T-helper 9 cell (primary cell): Measurements from ENCODE around the gene UPF1.
"Not testable (repeated sequence)": the region's sequence is repeated elsewhere in the genome, so short reads cannot be mapped to it uniquely, and the experiment has no call there.

ENCODE experiments used
- DNase-seq: peaks from one replicate; pipeline ENCODE4 v3.0.0-alpha.2; 2020

UPF1 gene

GRCh38 chr19:18899624-18900560, 68.1 kb downstream of the UPF1 start:
- DNase-seq = no peak

DNA sequence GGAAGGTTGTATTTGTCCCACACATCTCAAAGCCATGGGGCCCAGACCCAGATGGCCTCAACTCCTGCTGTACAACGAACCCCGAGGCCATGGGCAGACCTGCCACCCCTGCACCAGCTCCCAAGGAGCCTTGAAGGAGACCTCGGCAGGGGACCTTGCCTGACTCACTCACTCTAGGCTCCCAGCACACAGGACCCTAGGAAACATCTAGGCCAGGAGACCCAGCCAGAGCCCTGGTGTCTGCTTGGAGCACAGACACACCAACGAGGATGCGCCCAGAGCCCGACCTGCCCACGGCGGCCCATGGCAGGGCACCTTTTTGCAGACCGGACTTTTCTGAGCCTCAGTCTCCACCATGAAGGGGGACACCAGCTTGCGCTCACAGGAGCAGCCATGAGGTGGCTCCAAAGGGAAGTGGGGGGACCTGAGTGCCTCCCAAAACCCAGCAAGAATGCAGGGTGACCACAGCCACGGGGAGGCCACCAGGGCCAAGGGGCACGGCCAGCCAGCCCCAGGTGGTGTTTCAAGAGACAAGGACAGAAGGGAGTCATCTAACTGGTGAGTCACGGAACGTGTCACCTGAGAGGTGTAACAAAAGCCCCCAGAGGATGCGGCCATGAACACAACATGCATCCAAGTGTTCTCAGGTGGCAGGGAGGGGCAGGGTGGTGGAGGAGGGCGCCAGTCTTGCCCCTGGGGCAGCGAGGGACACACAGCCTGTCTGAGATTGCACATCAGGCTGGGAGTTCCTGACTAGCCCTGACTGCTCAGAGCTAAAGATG, 69.1 kb downstream of the UPF1 start:
- no peak for DNase-seq

DNA sequence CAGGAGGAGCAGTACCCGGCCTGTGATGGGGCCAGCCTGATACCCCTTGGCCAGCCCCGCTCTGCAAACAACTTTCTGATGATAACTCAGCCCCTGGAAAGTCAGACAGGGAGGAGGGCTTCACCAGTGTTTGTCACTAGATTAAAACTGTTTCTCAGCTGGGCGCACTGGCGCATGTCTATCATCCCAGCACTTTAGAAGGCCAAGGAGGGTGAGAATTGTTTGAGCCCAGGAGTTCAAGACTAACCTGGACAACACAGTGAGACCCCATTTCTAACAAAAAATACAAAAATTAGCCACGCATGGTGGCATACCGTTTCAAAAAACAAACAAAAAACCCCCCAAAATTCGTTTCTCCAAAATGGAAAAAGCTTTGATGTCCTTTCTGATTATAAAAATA, 69.7 kb downstream of the UPF1 start:
- DNase-seq = no peak

DNA sequence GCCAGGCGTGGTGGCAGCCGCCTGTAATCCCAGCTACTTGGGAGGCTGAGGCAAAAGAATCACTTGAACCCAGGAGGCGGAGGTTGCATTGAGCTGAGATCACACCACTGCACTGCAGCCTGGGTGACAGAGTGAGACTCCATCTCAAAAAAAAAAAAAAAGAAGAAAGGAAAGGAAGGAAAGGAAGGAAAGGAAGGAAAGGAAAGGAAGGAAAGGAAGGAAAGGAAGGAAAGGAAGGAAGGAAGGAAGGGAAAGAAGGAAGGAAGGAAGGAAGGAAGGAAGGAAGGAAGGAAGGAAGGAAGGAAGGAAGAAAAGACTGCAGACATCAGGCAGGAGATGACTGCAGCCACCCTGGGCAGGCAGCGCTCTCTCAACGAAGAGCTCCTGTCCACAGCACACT, 70.8 kb downstream of the UPF1 start:
- not testable (repeated sequence) for DNase-seq

DNA sequence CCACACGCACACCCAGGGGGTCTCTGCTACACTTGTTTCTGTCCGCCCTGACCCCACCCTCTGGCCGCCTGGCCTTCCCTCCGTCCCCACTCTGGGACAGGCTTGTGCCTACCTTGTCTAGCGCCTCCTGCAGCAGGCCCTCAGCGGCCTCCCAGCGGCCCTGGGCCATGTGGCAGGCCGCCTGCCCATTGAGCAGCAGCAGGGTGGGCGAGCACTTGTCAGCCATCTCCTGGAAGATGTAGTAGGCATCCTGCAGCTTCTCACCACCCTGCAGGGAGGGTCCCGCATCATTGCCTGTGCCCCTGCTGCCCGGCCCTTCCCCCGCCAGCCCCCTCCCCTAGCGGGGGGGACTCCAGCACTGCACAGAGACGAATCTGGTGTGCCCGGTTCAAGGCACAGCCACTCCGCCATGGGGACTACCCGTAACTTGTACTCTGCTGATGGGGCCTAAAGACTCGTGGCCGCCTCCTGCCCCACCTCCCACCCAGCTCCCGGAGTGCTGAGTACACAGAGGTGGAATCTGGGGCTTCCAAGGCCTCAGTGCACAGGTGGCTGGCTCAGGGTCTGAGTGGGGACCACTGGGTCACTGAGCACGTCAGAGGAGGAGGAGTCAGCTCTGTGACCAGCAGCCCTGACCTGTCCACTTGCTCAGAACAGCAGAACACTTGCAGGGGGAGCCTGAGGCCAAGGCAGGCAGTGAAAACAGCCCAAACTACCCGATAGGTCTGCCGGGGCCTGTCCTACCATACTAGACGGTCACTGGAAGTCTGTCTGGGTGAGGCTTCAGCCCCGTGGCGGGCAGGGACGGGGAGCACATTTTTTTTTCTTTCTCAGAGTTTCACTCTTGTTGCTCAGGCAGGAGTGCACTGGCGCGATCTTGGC, 71.6 kb downstream of the UPF1 start:
- no peak for DNase-seq

GRCh38 chr19:18904334-18905057, 72.7 kb downstream of the UPF1 start:
- no peak for DNase-seq

DNA sequence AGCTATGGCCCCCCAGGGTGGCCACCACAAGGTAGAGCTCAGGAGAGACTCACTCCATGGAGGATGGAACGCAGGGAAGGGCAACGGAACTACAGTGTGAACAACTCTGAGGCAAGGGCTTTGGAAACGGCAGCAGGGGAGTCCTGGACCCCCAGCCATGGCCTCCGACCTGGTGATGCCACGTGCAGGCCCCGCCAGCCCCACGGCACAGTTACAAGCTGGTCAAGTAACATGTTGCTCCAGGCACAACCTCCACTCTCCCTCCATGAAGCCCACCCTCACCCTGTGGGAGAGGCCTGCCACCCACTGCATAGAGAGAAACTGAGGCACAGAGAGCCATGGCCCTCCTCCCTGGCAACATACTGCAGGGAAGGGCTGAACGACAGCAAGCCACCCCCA, 73.3 kb downstream of the UPF1 start:
- no peak for DNase-seq

GRCh38 chr19:18905513-18906236, 73.9 kb downstream of the UPF1 start:
- no peak for DNase-seq

DNA sequence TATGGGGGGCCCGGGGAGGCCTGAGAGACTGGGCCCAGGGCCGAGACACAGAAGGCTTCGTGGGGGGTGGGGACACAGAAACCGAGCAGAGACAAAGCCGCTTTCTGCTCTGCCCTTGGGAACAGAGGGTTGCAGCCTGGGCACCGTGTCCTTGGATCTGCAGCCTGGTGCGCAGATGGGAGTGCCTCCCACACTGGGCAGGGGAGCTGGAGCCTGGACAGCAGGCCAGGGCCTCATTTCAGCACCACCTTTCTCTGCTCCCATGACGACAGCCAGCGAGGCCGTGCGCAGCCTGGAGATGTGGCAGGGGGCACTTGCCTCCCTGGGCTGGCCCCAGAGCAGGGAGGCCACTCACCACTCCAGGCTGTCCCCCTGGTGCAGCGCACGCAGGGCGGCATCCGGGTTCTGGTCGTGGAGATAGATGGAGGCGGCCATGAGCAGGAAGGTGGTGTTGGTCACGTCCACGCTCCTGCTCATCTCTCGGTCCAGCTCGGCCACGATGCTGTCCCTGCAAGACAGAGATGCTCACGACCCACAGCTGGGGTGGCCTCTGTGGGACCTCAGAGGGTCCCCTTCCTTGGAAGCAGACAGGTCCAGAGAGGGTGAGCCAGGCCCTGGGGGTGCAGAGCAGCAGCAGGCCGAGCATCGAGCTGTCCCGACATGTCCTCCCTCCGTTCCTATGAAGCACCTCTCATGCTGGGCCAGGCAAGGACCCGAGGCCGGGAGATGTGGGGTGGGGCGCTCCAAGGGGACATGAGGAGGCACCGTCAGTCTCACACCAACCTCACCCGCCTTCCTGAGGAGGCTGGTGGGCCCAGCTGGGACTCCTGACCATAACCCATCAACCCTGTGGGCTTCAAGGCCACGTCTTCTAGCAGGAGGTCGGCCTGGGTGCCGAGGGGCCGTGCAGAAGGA, 75.1 kb downstream of the UPF1 start:
- no peak for DNase-seq

DNA sequence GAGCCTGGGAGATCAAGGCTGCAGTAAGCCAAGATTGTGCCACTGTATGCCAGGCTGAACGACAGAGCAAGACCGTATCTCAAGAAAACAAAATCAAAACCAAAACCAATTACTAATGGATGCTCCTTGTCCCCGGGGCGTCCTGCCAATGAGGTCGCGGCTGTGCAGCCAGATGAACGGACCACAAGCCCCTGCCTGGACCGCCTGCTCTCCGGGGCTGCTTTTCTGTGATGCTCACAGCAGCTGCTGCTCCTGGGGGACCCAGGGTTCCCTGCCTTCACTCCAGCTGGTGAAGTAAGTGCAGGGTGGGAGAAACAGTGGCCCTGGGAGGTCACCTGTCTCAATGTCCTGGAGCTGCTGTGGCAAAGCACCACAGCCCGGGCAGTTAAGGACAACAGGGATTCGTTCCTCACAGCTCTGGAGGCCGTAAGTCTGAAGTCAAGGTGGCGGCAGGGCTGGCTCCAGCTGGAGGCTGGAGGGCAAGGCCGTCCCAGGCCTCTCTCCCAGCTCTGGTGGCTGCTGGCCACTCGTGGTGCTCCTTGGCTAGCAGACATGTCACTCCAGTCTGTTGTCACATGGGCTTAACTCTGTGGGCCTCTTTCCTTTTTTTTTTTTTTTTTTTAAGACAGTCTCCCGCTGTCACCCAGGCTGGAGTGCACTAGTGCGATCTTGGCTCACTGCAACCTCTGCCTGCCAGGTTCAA, 77.3 kb downstream of the UPF1 start:
- no peak for DNase-seq

- DNase-seq = no peak
Measured at GRCh38 chr19:18910010-18910409, 78.3 kb downstream of the UPF1 start.

GRCh38 chr19:18910801-18911436, 79.2 kb downstream of the UPF1 start:
- no peak for DNase-seq

DNA sequence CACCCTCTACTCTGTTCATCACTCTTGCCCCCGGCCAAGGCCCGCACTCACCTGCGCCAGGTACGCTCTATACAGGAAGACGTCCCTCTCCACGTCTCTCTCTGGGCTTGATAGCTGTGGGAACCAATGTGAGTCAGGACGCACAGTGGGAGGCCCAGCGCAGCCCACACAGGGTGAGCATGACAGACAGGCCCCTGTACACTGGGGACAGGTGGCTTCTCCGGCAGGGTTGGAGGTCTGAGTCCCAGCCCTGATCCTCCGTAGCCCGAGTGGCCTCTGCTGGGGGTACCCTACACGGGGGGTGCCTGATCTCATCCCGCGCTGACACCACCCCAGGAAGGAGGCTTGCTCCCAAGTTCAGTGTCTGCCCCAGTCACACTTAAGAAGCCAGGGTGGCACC, 81.2 kb downstream of the UPF1 start:
- no peak for DNase-seq

GRCh38 chr19:18913466-18913865, 81.7 kb downstream of the UPF1 start:
- DNase-seq = no peak

- DNase-seq = no peak
Measured at GRCh38 chr19:18915639-18916038, 83.9 kb downstream of the UPF1 start.

- not testable (repeated sequence) for DNase-seq
Measured at GRCh38 chr19:18917593-18917992, 85.8 kb downstream of the UPF1 start.
